Neural cell (in vitro differentiated cells): ENCODE data around the gene ANKMY1. TPM values are rescaled to one million over a fixed set of nuclear protein-coding genes. Genes with fewer than 3 reads are reported as not detected.

ENCODE experiments used
- H2AFZ ChIP-seq: fragments of 200-600, 300-800 bp; sonication (generic), shearing (Covaris generic); 2 replicates; pipeline ENCODE4 v1.6.0; 2014; ENCODE audit warnings: low read depth, mild to moderate bottlenecking, antibody characterized with exemption, low read length, moderate library complexity
- H3F3A ChIP-seq: fragments of 200-600 bp; shearing (Covaris generic); 2 replicates; pipeline ENCODE4 v1.6.1; 2016; ENCODE audit warnings: mild to moderate bottlenecking, moderate library complexity, mixed read lengths, antibody characterized with exemption, low read length; ENCODE audit not compliant: insufficient read depth, poor library complexity, severe bottlenecking
- H3K27ac ChIP-seq: fragments of 200-600, 300-800 bp; sonication (generic), shearing (Covaris generic); 2 replicates; pipeline ENCODE4 v1.5.1; 2014; ENCODE audit warnings: mild to moderate bottlenecking, low read length, moderate library complexity
- H3K27me3 ChIP-seq: fragments of 300-800, 200-600 bp; sonication (generic), shearing (Covaris generic); 2 replicates; pipeline ENCODE4 v1.6.0; 2014; ENCODE audit warnings: mild to moderate bottlenecking, low read depth, low read length, moderate library complexity; ENCODE audit not compliant: insufficient read depth
- H3K36me3 ChIP-seq: fragments of 300-800, 200-600 bp; sonication (generic), shearing (Covaris generic); 2 replicates; pipeline ENCODE4 v1.5.1; 2014; ENCODE audit warnings: mild to moderate bottlenecking, antibody characterized with exemption, low read length, moderate library complexity; ENCODE audit not compliant: insufficient read depth
- H3K4me2 ChIP-seq: fragments of 300-800, 200-600 bp; sonication (generic), shearing (Covaris generic); 2 replicates; pipeline ENCODE4 v1.6.0; 2014; ENCODE audit warnings: mild to moderate bottlenecking, low read length
- H3K4me3 ChIP-seq: fragments of 300-800, 200-600 bp; sonication (generic), shearing (Covaris generic); 2 replicates; pipeline ENCODE4 v1.5.1; 2014; ENCODE audit warnings: mild to moderate bottlenecking, low read length, moderate library complexity
- H3K79me2 ChIP-seq: fragments of 200-600 bp; shearing (Covaris generic); replicated peaks from 2 replicates; pipeline ENCODE4 v1.6.0; 2014; ENCODE audit warnings: mild to moderate bottlenecking, low read length, moderate library complexity; ENCODE audit not compliant: insufficient read depth
- H3K9ac ChIP-seq: fragments of 300-800, 200-600 bp; sonication (generic), shearing (Covaris generic); 2 replicates; pipeline ENCODE4 v1.6.1; 2016; ENCODE audit warnings: mild to moderate bottlenecking, low read length, mixed read lengths
- H3K9me2 ChIP-seq: fragments of 200-600 bp; shearing (Covaris generic); 2 replicates; pipeline ENCODE4 v1.6.1; 2016; ENCODE audit warnings: mild to moderate bottlenecking, low read length, mixed read lengths; ENCODE audit not compliant: insufficient read depth
- H3K9me3 ChIP-seq: fragments of 200-600, 300-800 bp; sonication (generic), shearing (Covaris generic); 2 replicates; pipeline ENCODE4 v1.6.1; 2016; ENCODE audit warnings: mild to moderate bottlenecking, mixed run types, low read length, moderate library complexity, mixed read lengths
- H4K20me1 ChIP-seq: fragments of 200-600 bp; shearing (Covaris generic); 2 replicates; pipeline ENCODE4 v1.6.1; 2016; ENCODE audit warnings: mild to moderate bottlenecking, mixed run types; ENCODE audit not compliant: insufficient read depth
- CTCF ChIP-seq: fragments of 450-650 bp; IDR thresholded peaks from 2 replicates; pipeline ENCODE4 v1.5.1; 2014; ENCODE audit warnings: antibody characterized with exemption, mild to moderate bottlenecking, moderate library complexity; ENCODE audit not compliant: poor library complexity, severe bottlenecking
- EP300 ChIP-seq: fragments of 450-650 bp; conservative IDR thresholded peaks from 2 replicates; pipeline ENCODE4 v1.6.1; 2014; ENCODE audit warnings: antibody characterized with exemption, mild to moderate bottlenecking, moderate library complexity; ENCODE audit not compliant: poor library complexity, severe bottlenecking
- EZH2 ChIP-seq: fragments of 200-600, 300-800 bp; shearing (Covaris generic), sonication (generic); IDR thresholded peaks from 2 replicates; pipeline ENCODE4 v1.6.1; 2014; ENCODE audit warnings: antibody characterized with exemption, low read length, borderline replicate concordance, mild to moderate bottlenecking; ENCODE audit not compliant: insufficient read depth, poor library complexity, severe bottlenecking
- MXI1 ChIP-seq: fragments of 450-650 bp; conservative IDR thresholded peaks from 2 replicates; pipeline ENCODE4 v1.6.1; 2014; ENCODE audit warnings: antibody characterized with exemption, mild to moderate bottlenecking; ENCODE audit not compliant: poor library complexity, severe bottlenecking
- POLR2AphosphoS5 ChIP-seq: IDR thresholded peaks from 2 replicates; pipeline ENCODE4 v1.6.1; 2012
- RAD21 ChIP-seq: fragments of 450-650 bp; conservative IDR thresholded peaks from 2 replicates; pipeline ENCODE4 v1.6.1; 2014; ENCODE audit warnings: antibody characterized with exemption, mild to moderate bottlenecking, moderate library complexity
- REST ChIP-seq: IDR thresholded peaks from 2 replicates; pipeline ENCODE4 v1.6.1; 2012; ENCODE audit warnings: borderline replicate concordance
- SMC3 ChIP-seq: fragments of 450-650 bp; conservative IDR thresholded peaks from 2 replicates; pipeline ENCODE4 v1.6.1; 2014; ENCODE audit warnings: antibody characterized with exemption, mild to moderate bottlenecking, moderate library complexity; ENCODE audit not compliant: poor library complexity
- TAF1 ChIP-seq: IDR thresholded peaks from 2 replicates; pipeline ENCODE4 v1.6.1; 2012; ENCODE audit warnings: low read depth
- polyA plus RNA-seq: library from polyadenylated mRNA; depleted of rRNA; stranded (reverse); fragments of >200 nt; gene quantifications from 2 replicates; pipeline ENCODE4 v1.2.3, GENCODE V29; 2014

The ANKMY1 gene
- polyA plus RNA-seq, 1 donor from 2014 or later, result 6.6 TPM

GRCh38 chr2:240538031-240538780, 19.6 kb downstream of the ANKMY1 start:
- TF ChIP-seq EZH2, result no peak
- no peak for TF ChIP-seq MXI1
- no peak for TF ChIP-seq SMC3
- TF ChIP-seq RAD21, result no peak
- TF ChIP-seq REST, result no peak
- no peak for TF ChIP-seq TAF1
- no peak for TF ChIP-seq CTCF
- TF ChIP-seq EP300, result no peak
- no peak for TF ChIP-seq POLR2AphosphoS5
- Histone ChIP-seq H3K4me2 (no peak overlapping the region), H3K4me3 (no peak overlapping the region), H3K27ac (no peak overlapping the region), H2AFZ (no peak overlapping the region), H3F3A (no peaks in the 10 kb centered on the region), H3K9me2 (no peaks in the 10 kb centered on the region), H3K79me2 (no peaks in the 10 kb centered on the region), H3K9me3 (no peaks in the 10 kb centered on the region), H4K20me1 (no peaks in the 10 kb centered on the region), H3K9ac (no peak overlapping the region), H3K27me3 (no peaks in the 10 kb centered on the region), H3K36me3 (no peaks in the 10 kb centered on the region)

- Histone ChIP-seq H3K9me2 (no peaks in the 10 kb centered on the region), H3K4me2 (no peak overlapping the region), H3K27me3 (no peaks in the 10 kb centered on the region), H3K79me2 (no peaks in the 10 kb centered on the region), H4K20me1 (no peaks in the 10 kb centered on the region), H3K9ac (no peak overlapping the region), H3F3A (no peaks in the 10 kb centered on the region), H3K36me3 (no peaks in the 10 kb centered on the region), H3K4me3 (no peak overlapping the region), H3K9me3 (peaks cover 7% of the 10 kb centered on the region), H2AFZ (no peak overlapping the region), H3K27ac (no peak overlapping the region)
- no peak for TF ChIP-seq EP300
- TF ChIP-seq REST, result no peak
- TF ChIP-seq RAD21, result no peak
- no peak for TF ChIP-seq MXI1
- TF ChIP-seq SMC3, result no peak
- no peak for TF ChIP-seq POLR2AphosphoS5
- TF ChIP-seq CTCF, result no peak
- TF ChIP-seq EZH2, result no peak
- no peak for TF ChIP-seq TAF1
Measured at GRCh38 chr2:240532031-240532775, 25.6 kb downstream of the ANKMY1 start.
